Measurements from ENCODE around the gene NFIA. TPM values are rescaled to one million over a fixed set of nuclear protein-coding genes. Genes with fewer than 3 reads are reported as not detected.

NFIA gene
- total and polyA plus RNA-seq, 9 of the 15 experiments (the other 6 are each of a cell fraction or from before 2014, with no cell fraction given), result 5.3 to 24.9 (median 9.8) TPM

GRCh38 chr1:61343734-61344420 lies 261.5 kb downstream of the NFIA start:
- Histone ChIP-seq H3K27ac (ENCODE audit: extremely low read depth, low read depth, low read length) (no peak overlapping the region), H4K20me1 (replicated peaks; ENCODE audit: control insufficient read depth, insufficient read depth, low read length) (no peaks in the 10 kb centered on the region), H2AFZ (ENCODE audit: low read depth, low read length) (no peak overlapping the region), H3K79me2 (ENCODE audit: control insufficient read depth, insufficient read depth, low read length) (no peaks in the 10 kb centered on the region), H3K4me3 (no peak overlapping the region), H3K27me3 (ENCODE audit: control insufficient read depth in 2 of 2, insufficient read depth in 2 of 2, low read length in 2 of 2) (no peaks in the 10 kb centered on the region), H3K4me2 (ENCODE audit: insufficient read depth, low read length) (no peak overlapping the region), H3K4me1 (replicated peaks in 1 of 2; ENCODE audit: control insufficient read depth in 2 of 2, insufficient read depth in 2 of 2, low read length in 2 of 2) (no peaks in the 10 kb centered on the region), H3K9me1 (ENCODE audit: control insufficient read depth, insufficient read depth, low read length) (no peaks in the 10 kb centered on the region), H3K36me3 (ENCODE audit: control insufficient read depth, insufficient read depth, low read length) (peaks cover 14% of the 10 kb centered on the region; the same call in 2 of the 3 replicates), H3K9me3 (replicated peaks; ENCODE audit: control insufficient read depth, insufficient read depth, low read depth, low read length) (no peaks in the 10 kb centered on the region), H3K9ac (ENCODE audit: insufficient read depth in 1 of 2, low read depth in 2 of 2, low read length in 2 of 2) (no peak overlapping the region)
- intact Hi-C loops (cut with micrococcal nuclease) (no loop called here), in situ Hi-C loops (cut with MboI) (no loop called here)
- CTCF ChIA-PET (ENCODE audit: low intra/inter-chr PET ratio), result no interaction called here
- POLR2A ChIA-PET, result no interaction called here
- BruUV-seq (replicated peaks), result no TSS peak
- TF ChIP-seq NR4A1 (CRISPR knock-in tag; IDR thresholded peaks at IDR 0.05) (no peak), NR4A1 (tag; IDR thresholded peaks at IDR 0.05) (no peak)
- DNase-seq (ENCODE audit: extremely low read depth in 1 of 4, low spot score in 3 of 4) (no peak), FAIRE-seq (no peak), ATAC-seq (no peak)
- 94% methylated on average over 6 of the region's 6 CpGs for WGBS (ENCODE audit: insufficient coverage, low coverage, missing lambda C conversion rate)

- no peak overlapping the region for H3K4me3 ChIP-seq
- no peak overlapping the region for H2AFZ ChIP-seq (ENCODE audit: low read depth, low read length)
- no peak overlapping the region for H3K9ac ChIP-seq (ENCODE audit: insufficient read depth in 1 of 2, low read depth in 2 of 2, low read length in 2 of 2)
- no peak for ATAC-seq
- peaks cover 14% of the 10 kb centered on the region; the same call in 2 of the 3 replicates for H3K36me3 ChIP-seq (ENCODE audit: control insufficient read depth, insufficient read depth, low read length)
- H3K27ac ChIP-seq (ENCODE audit: extremely low read depth, low read depth, low read length), result no peak overlapping the region
- H3K79me2 ChIP-seq (ENCODE audit: control insufficient read depth, insufficient read depth, low read length), result no peaks in the 10 kb centered on the region
- no peaks in the 10 kb centered on the region for H3K27me3 ChIP-seq (ENCODE audit: control insufficient read depth in 2 of 2, insufficient read depth in 2 of 2, low read length in 2 of 2)
- CTCF ChIA-PET (ENCODE audit: low intra/inter-chr PET ratio), result no interaction called here
- in situ Hi-C loops (cut with MboI) (no loop called here), intact Hi-C loops (cut with micrococcal nuclease) (no loop called here)
- no peak for TF ChIP-seq POLR3A (IDR thresholded peaks at IDR 0.05; ENCODE audit: borderline replicate concordance, extremely low read depth, insufficient read depth, insufficient read length)
- no peak for TF ChIP-seq SREBF2 (CRISPR knock-in tag; IDR thresholded peaks at IDR 0.05)
- no peak for TF ChIP-seq GTF2A2 (tag; IDR thresholded peaks at IDR 0.05)
- TF ChIP-seq ZNF785 (CRISPR knock-in tag; IDR thresholded peaks at IDR 0.05), result no peak
- no peak for TF ChIP-seq PREB (CRISPR knock-in tag; IDR thresholded peaks at IDR 0.05)
- no peaks in the 10 kb centered on the region for H3K9me3 ChIP-seq (replicated peaks; ENCODE audit: control insufficient read depth, insufficient read depth, low read depth, low read length)
- DNase-seq (ENCODE audit: extremely low read depth in 1 of 4, low spot score in 3 of 4), result no peak
- no peaks in the 10 kb centered on the region for H3K9me1 ChIP-seq (ENCODE audit: control insufficient read depth, insufficient read depth, low read length)
- BruUV-seq (replicated peaks), result no TSS peak
- H3K4me1 ChIP-seq (replicated peaks in 1 of 2; ENCODE audit: control insufficient read depth in 2 of 2, insufficient read depth in 2 of 2, low read length in 2 of 2), result no peaks in the 10 kb centered on the region
- WGBS (ENCODE audit: insufficient coverage, low coverage, missing lambda C conversion rate), result 83% methylated on average over 2 of the region's 2 CpGs
- H3K4me2 ChIP-seq (ENCODE audit: insufficient read depth, low read length), result no peak overlapping the region
- FAIRE-seq, result no peak
- POLR2A ChIA-PET, result no interaction called here
- H4K20me1 ChIP-seq (replicated peaks; ENCODE audit: control insufficient read depth, insufficient read depth, low read length), result no peaks in the 10 kb centered on the region
Observed at GRCh38 chr1:61344696-61345095, 262.3 kb downstream of the NFIA start.
